ENCODE results near the gene STK39.

The STK39 gene

GRCh38 chr2:167990062-167990461 lies 257.3 kb downstream of the STK39 start:
- no peak for TF ChIP-seq CTCF (IDR thresholded peaks at IDR 0.05; ENCODE audit: low read depth, low read length, missing control alignments)
- DNase-seq (ENCODE audit: low read depth), result no peak
- in situ Hi-C loops (cut with HindIII; ENCODE audit: low sequenced_read_pairs), result no loop called here
- H3K4me3 ChIP-seq (ENCODE audit: low read depth, low read length), result no peak overlapping the region

- in situ Hi-C loops (cut with HindIII; ENCODE audit: low sequenced_read_pairs), result no loop called here
- no peak for TF ChIP-seq CTCF (IDR thresholded peaks at IDR 0.05; ENCODE audit: low read depth, low read length, missing control alignments)
Measured at GRCh38 chr2:167988296-167988695, 259.1 kb downstream of the STK39 start.

GRCh38 chr2:167987558-167987957 lies 259.8 kb downstream of the STK39 start:
- TF ChIP-seq CTCF (IDR thresholded peaks at IDR 0.05; ENCODE audit: low read depth, low read length, missing control alignments), result no peak
- H3K4me3 ChIP-seq (ENCODE audit: low read depth, low read length), result no peak overlapping the region
- in situ Hi-C loops (cut with HindIII; ENCODE audit: low sequenced_read_pairs), result no loop called here
- no peak for DNase-seq (ENCODE audit: low read depth)

More at GRCh38 chr2:167988296-167988695, 259.1 kb downstream of the STK39 start:
- H3K4me3 ChIP-seq (ENCODE audit: low read depth, low read length), result no peak overlapping the region
- no peak for DNase-seq (ENCODE audit: low read depth)

- DNase-seq (ENCODE audit: low read depth), result no peak
- no peak for TF ChIP-seq CTCF (IDR thresholded peaks at IDR 0.05; ENCODE audit: low read depth, low read length, missing control alignments)
- no peak overlapping the region for H3K4me3 ChIP-seq (ENCODE audit: low read depth, low read length)
- in situ Hi-C loops (cut with HindIII; ENCODE audit: low sequenced_read_pairs), result no loop called here
Measured at GRCh38 chr2:167987026-167987425, 260.4 kb downstream of the STK39 start.

- in situ Hi-C loops (cut with HindIII; ENCODE audit: low sequenced_read_pairs), result no loop called here
- H3K4me3 ChIP-seq (ENCODE audit: low read depth, low read length), result no peak overlapping the region
- TF ChIP-seq CTCF (IDR thresholded peaks at IDR 0.05; ENCODE audit: low read depth, low read length, missing control alignments), result no peak
- DNase-seq (ENCODE audit: low read depth), result no peak
Measured at GRCh38 chr2:167986223-167986622, 261.2 kb downstream of the STK39 start.

GRCh38 chr2:167981945-167982344 lies 265.4 kb downstream of the STK39 start:
- in situ Hi-C loops (cut with HindIII; ENCODE audit: low sequenced_read_pairs), result no loop called here
- DNase-seq (ENCODE audit: low read depth), result no peak
- H3K4me3 ChIP-seq (ENCODE audit: low read depth, low read length), result no peak overlapping the region
- no peak for TF ChIP-seq CTCF (IDR thresholded peaks at IDR 0.05; ENCODE audit: low read depth, low read length, missing control alignments)

- no peak for DNase-seq (ENCODE audit: low read depth)
- in situ Hi-C loops (cut with HindIII; ENCODE audit: low sequenced_read_pairs), result no loop called here
- no peak overlapping the region for H3K4me3 ChIP-seq (ENCODE audit: low read depth, low read length)
- TF ChIP-seq CTCF (IDR thresholded peaks at IDR 0.05; ENCODE audit: low read depth, low read length, missing control alignments), result no peak
Measured at GRCh38 chr2:167980439-167980838, 267.0 kb downstream of the STK39 start.

Measured in astrocyte of the cerebellum (primary cell).